GM18505 (cell line): Measurements from ENCODE around the gene TEP1.

Source experiments
- ATAC-seq: cut with Tn5 transposase; IDR thresholded peaks from one replicate; pipeline ENCODE4 v1.9.1; 2021; ENCODE audit not compliant: unreplicated experiment
- POLR2A ChIP-seq: IDR thresholded peaks from 4 replicates; pipeline ENCODE4 v1.6.1; 2011; ENCODE audit warnings: borderline replicate concordance; ENCODE audit not compliant: insufficient read depth, insufficient read length; ENCODE audit errors: extremely low read depth

TEP1 gene

GRCh38 chr14:20419419-20419818 lies 6.1 kb upstream of the TEP1 start:
- ATAC-seq: no peak
- TF ChIP-seq POLR2A: no peak

- TF ChIP-seq POLR2A: no peak
- ATAC-seq: no peak
Observed at GRCh38 chr14:20418501-20418909, 5.2 kb upstream of the TEP1 start.

GRCh38 chr14:20417250-20418186 lies 4.2 kb upstream of the TEP1 start:
- no peak for ATAC-seq
- TF ChIP-seq POLR2A: no peak

GRCh38 chr14:20416223-20416622 lies 2.9 kb upstream of the TEP1 start:
- no peak for ATAC-seq
- peak; percentile 21 for TF ChIP-seq POLR2A

GRCh38 chr14:20415782-20416206 lies 2.5 kb upstream of the TEP1 start:
- ATAC-seq: no peak
- TF ChIP-seq POLR2A: no peak

GRCh38 chr14:20413744-20414082 lies 412 bp upstream of the TEP1 start:
- peak; percentile 37 for ATAC-seq
- TF ChIP-seq POLR2A: no peak

- peak; percentile 39 for ATAC-seq
- no peak for TF ChIP-seq POLR2A
Observed at GRCh38 chr14:20412411-20412810, 890 bp downstream of the TEP1 start.

- no peak for ATAC-seq
- no peak for TF ChIP-seq POLR2A
Observed at GRCh38 chr14:20409226-20409625, 4.1 kb downstream of the TEP1 start.

GRCh38 chr14:20403521-20403920 lies 9.8 kb downstream of the TEP1 start:
- TF ChIP-seq POLR2A: no peak
- no peak for ATAC-seq

GRCh38 chr14:20400965-20401593 lies 12.2 kb downstream of the TEP1 start:
- ATAC-seq: no peak
- no peak for TF ChIP-seq POLR2A

GRCh38 chr14:20400589-20400964 lies 12.7 kb downstream of the TEP1 start:
- TF ChIP-seq POLR2A: no peak
- ATAC-seq: no peak

GRCh38 chr14:20397511-20397910 lies 15.8 kb downstream of the TEP1 start:
- no peak for TF ChIP-seq POLR2A
- ATAC-seq: no peak

- no peak for ATAC-seq
- TF ChIP-seq POLR2A: no peak
Observed at GRCh38 chr14:20391505-20391904, 21.8 kb downstream of the TEP1 start.

- no peak for TF ChIP-seq POLR2A
- no peak for ATAC-seq
Observed at GRCh38 chr14:20388159-20388558, 25.1 kb downstream of the TEP1 start.
